HepG2 (cell line): Measurements from ENCODE around the gene YPEL4. TPM values are rescaled to one million over a fixed set of nuclear protein-coding genes. Genes with fewer than 3 reads are reported as not detected.

Source experiments
- ARID3A ChIP-seq: IDR thresholded peaks from 2 replicates; pipeline ENCODE4 v1.6.1; 2012; ENCODE audit warnings: low read depth, low read length, improper control_type of control experiment
- ETV6 ChIP-seq: sonication (generic); formaldehyde crosslinking; conservative IDR thresholded peaks from 2 replicates; pipeline ENCODE4 v1.4.0; 2020; ENCODE audit warnings: missing genetic modification reagents
- KDM4B ChIP-seq: sonication (generic); formaldehyde crosslinking; IDR thresholded peaks from 2 replicates; pipeline ENCODE4 v1.4.0; 2020; ENCODE audit warnings: missing genetic modification reagents
- MYC ChIP-seq: sonication (generic); formaldehyde crosslinking; IDR thresholded peaks from 2 replicates; pipeline ENCODE4 v1.9.0; 2021; ENCODE audit warnings: missing genetic modification reagents, borderline replicate concordance
- NFRKB ChIP-seq: fragments of 450-650 bp; IDR thresholded peaks from 2 replicates; pipeline ENCODE4 v1.6.1; 2017
- SALL1 ChIP-seq: sonication (generic); formaldehyde crosslinking; IDR thresholded peaks from 2 replicates; pipeline ENCODE4 v1.8.0; 2022; ENCODE audit warnings: mild to moderate bottlenecking, missing genetic modification reagents
- SNAPC4 ChIP-seq: sonication (generic); formaldehyde crosslinking; IDR thresholded peaks from 2 replicates; pipeline ENCODE4 v1.4.0; 2020; ENCODE audit warnings: mild to moderate bottlenecking, missing genetic modification reagents
- TIGD3 ChIP-seq: sonication (generic); formaldehyde crosslinking; IDR thresholded peaks from 2 replicates; pipeline ENCODE4 v1.5.1; 2020; ENCODE audit warnings: mild to moderate bottlenecking, missing genetic modification reagents, borderline replicate concordance
- XBP1 ChIP-seq: sonication (generic); formaldehyde crosslinking; IDR thresholded peaks from 2 replicates; pipeline ENCODE4 v1.5.0; 2020; ENCODE audit warnings: missing genetic modification reagents
- ZBTB7B ChIP-seq: sonication (generic); formaldehyde crosslinking; IDR thresholded peaks from 2 replicates; pipeline ENCODE4 v1.4.0; 2020; ENCODE audit warnings: missing genetic modification reagents
- ZBTB8A ChIP-seq: sonication (generic); formaldehyde crosslinking; IDR thresholded peaks from 2 replicates; pipeline ENCODE4 v1.4.0; 2020; ENCODE audit warnings: mild to moderate bottlenecking, low read depth, missing genetic modification reagents, borderline replicate concordance
- ZMYM4 ChIP-seq: sonication (generic); formaldehyde crosslinking; IDR thresholded peaks from 2 replicates; pipeline ENCODE4 v1.8.1; 2023; ENCODE audit warnings: mild to moderate bottlenecking, missing genetic modification reagents
- ZNF383 ChIP-seq: sonication (generic); formaldehyde crosslinking; IDR thresholded peaks from 2 replicates; pipeline ENCODE4 v1.4.0; 2020; ENCODE audit warnings: missing genetic modification reagents, mild to moderate bottlenecking, borderline replicate concordance
- ZNF724P ChIP-seq: sonication (generic); formaldehyde crosslinking; IDR thresholded peaks from 2 replicates; pipeline ENCODE4 v1.8.0; 2022; ENCODE audit warnings: missing genetic modification reagents, borderline replicate concordance
- ZNF747 ChIP-seq: sonication (generic); formaldehyde crosslinking; IDR thresholded peaks from 2 replicates; pipeline ENCODE4 v1.8.1; 2023; ENCODE audit warnings: missing genetic modification reagents, mild to moderate bottlenecking, borderline replicate concordance
- ZNF781 ChIP-seq: sonication (generic); formaldehyde crosslinking; IDR thresholded peaks from 2 replicates; pipeline ENCODE4 v1.5.1; 2020; ENCODE audit warnings: borderline replicate concordance, mild to moderate bottlenecking, missing genetic modification reagents; ENCODE audit errors: not compliant biosample characterization
- ZZZ3 ChIP-seq: sonication (generic); formaldehyde crosslinking; IDR thresholded peaks from 2 replicates; pipeline ENCODE4 v1.4.0; 2020; ENCODE audit warnings: missing genetic modification reagents, mild to moderate bottlenecking, borderline replicate concordance
- polyA plus RNA-seq, 8 experiments: library from polyadenylated mRNA; depleted of rRNA in 3 of 8; stranded (reverse) in 7 of 8; unstranded in 1 of 8; fragments of >200 nt; fragmentation: Illumina TruSeq in 4 of 8; extraction: Trizol in 4 of 8; gene quantifications; 2 replicates each; pipeline versions ENCODE4 v1.2.1 to v1.2.3, GENCODE V29; 2011 to 2016; ENCODE audit warnings: low read depth in 4 of 8, missing spikeins in 1 of 8, mixed read lengths in 1 of 8; ENCODE audit not compliant: insufficient read depth in 1 of 8
- total RNA-seq, 5 experiments: library from RNA; depleted of rRNA; stranded (reverse); fragments of >200 nt; fragmentation: Illumina TruSeq; extraction: Trizol; gene quantifications; 2 replicates each; pipeline ENCODE4 v1.2.3, GENCODE V29; 2016; ENCODE audit warnings: low read depth in 1 of 5
- TF ChIP-seq, protein P1 (sequence below): sonication (generic); formaldehyde crosslinking; IDR thresholded peaks from 2 replicates; pipeline ENCODE4 v1.9.0; 2021; ENCODE audit warnings: missing genetic modification reagents, borderline replicate concordance

Gene YPEL4
- total and polyA plus RNA-seq, 2 of the 13 experiments (the other 11 are each of a cell fraction or from before 2014, with no cell fraction given): 0.04 TPM; not detected in 1

DNA sequence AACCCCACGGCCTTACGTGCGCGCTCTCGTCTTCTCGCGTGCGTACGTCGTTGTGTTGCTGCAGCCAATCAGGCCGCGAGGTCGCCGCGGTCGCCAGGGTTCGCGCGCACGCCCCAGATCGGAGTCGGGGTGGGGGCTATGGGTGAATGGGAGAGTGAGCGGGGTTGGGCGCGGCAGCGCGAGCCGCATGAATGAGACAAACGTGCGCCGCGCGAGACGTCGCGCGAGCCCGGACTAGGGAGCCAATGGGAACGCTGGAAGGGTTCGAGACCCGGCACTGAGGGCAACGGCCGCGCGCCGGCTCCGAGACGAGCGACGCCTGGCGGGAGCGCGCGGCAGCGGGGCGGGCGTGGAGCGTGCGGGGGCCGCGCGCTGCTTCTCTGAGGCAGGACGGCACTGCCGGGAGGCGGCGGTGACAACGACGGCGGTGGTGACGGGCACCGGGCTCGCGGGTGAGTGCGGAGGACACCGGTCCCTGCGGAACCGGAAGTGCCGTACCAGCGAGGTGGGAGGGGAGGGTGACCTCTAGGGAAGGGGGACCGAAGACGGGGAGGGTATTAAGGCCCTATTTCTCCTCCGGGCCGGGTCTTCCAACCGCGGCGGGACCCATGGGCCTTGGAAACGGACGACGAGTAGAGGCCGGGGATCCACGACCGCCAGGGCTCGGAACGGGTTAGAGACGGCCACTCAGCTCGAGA, 18.2 kb upstream of the YPEL4 start, which contains the start of gene ZDHHC5 (continued):
- TF ChIP-seq SNAPC4 (CRISPR knock-in tag) (0 out of 2 replicates have a peak, but pooled peaks have one; percentile 18), ETV6 (no peak), NFRKB (no peak), ZNF724P (CRISPR knock-in tag) (0 out of 2 replicates have a peak, but pooled peaks have one; percentile 71), ZMYM4 (peak; percentile 56), ZNF383 (CRISPR knock-in tag) (no peak), MYC (no peak), XBP1 (no peak), ARID3A (0 out of 2 replicates have a peak, but pooled peaks have one; percentile 0), ZNF781 (CRISPR knock-in tag) (no peak), TIGD3 (CRISPR knock-in tag) (no peak), ZZZ3 (CRISPR knock-in tag) (peak; percentile 65; the same call in 1 of the 2 replicates), ZNF747 (CRISPR knock-in tag) (no peak), KDM4B (peak; percentile 12; the same call in 1 of the 2 replicates), ZBTB7B (CRISPR knock-in tag) (no peak), ZBTB8A (CRISPR knock-in tag) (no peak), SALL1 (CRISPR knock-in tag) (peak; percentile 73)
- TF ChIP-seq, protein P1, sequence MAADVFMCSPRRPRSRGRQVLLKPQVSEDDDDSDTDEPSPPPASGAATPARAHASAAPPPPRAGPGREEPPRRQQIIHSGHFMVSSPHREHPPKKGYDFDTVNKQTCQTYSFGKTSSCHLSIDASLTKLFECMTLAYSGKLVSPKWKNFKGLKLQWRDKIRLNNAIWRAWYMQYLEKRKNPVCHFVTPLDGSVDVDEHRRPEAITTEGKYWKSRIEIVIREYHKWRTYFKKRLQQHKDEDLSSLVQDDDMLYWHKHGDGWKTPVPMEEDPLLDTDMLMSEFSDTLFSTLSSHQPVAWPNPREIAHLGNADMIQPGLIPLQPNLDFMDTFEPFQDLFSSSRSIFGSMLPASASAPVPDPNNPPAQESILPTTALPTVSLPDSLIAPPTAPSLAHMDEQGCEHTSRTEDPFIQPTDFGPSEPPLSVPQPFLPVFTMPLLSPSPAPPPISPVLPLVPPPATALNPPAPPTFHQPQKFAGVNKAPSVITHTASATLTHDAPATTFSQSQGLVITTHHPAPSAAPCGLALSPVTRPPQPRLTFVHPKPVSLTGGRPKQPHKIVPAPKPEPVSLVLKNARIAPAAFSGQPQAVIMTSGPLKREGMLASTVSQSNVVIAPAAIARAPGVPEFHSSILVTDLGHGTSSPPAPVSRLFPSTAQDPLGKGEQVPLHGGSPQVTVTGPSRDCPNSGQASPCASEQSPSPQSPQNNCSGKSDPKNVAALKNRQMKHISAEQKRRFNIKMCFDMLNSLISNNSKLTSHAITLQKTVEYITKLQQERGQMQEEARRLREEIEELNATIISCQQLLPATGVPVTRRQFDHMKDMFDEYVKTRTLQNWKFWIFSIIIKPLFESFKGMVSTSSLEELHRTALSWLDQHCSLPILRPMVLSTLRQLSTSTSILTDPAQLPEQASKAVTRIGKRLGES (CRISPR knock-in tag): no peak
